Liver (tissue), 3 donors: ENCODE data around the gene PDXK.

Experiments used
- CTCF ChIP-seq: fragments of 150-350 bp; IDR thresholded peaks from 2 replicates; pipeline ENCODE4 v1.5.1; 2017; ENCODE audit warnings: improper control_type of control experiment, low read depth, low read length; ENCODE audit not compliant: missing input control
- FOXA1 ChIP-seq: IDR thresholded peaks from 2 replicates; pipeline ENCODE4 v1.6.1; 2016; ENCODE audit warnings: antibody characterized with exemption
- GABPA ChIP-seq, 2 donors: IDR thresholded peaks in 1 of 2; conservative IDR thresholded peaks in 1 of 2; 2 replicates each; pipeline ENCODE4 v1.6.1; 2016; ENCODE audit warnings: antibody characterized with exemption in 2 of 2, mild to moderate bottlenecking in 1 of 2, moderate library complexity in 1 of 2
- HNF4A ChIP-seq, 2 donors: conservative IDR thresholded peaks; 2 replicates each; pipeline ENCODE4 v1.6.1; 2016; ENCODE audit warnings: antibody characterized with exemption in 2 of 2, mild to moderate bottlenecking in 2 of 2
- JUND ChIP-seq, 2 donors: IDR thresholded peaks; 2 replicates each; pipeline ENCODE4 v1.6.1; 2016; ENCODE audit warnings: antibody characterized with exemption in 2 of 2
- TF ChIP-seq, protein P1 (sequence below): IDR thresholded peaks from 2 replicates; pipeline ENCODE4 v1.6.1; 2016; ENCODE audit warnings: antibody characterized with exemption
- donor health status: healthy.
- donor health status: healthy.

DNA sequence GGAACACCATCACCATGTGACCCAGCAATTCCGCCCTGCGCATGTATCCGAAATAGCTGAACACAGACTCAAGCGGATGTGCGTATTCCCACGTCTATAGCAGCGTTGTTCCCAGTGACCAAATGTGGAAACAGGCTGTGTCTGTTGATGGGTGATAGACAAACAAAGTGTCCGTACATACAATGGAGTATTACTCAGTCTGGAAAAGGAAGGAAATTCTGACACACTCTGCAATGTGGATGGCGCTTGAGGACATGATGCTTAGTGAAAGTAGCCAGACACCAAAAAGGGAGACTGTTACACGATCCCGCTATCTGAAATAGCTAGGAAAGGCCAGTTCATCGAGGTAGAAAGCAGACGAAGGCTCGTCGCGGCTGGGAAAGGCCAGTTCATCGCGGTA lies 25.8 kb downstream of the PDXK start:
- TF ChIP-seq CTCF (no peak), FOXA1 (no peak), JUND (IDR thresholded peaks at IDR 0.05) (no peak), GABPA (IDR thresholded peaks at IDR 0.05 in 1 of 2, conservative IDR thresholded peaks at IDR 0.05 in 1 of 2) (no peak), HNF4A (conservative IDR thresholded peaks at IDR 0.05) (no peak)
- TF ChIP-seq, protein P1, sequence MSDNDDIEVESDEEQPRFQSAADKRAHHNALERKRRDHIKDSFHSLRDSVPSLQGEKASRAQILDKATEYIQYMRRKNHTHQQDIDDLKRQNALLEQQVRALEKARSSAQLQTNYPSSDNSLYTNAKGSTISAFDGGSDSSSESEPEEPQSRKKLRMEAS: no peak
